GM18861 (cell line): Measurements from ENCODE around the gene CYB561D2.

Experiments
- ATAC-seq: cut with Tn5 transposase; IDR thresholded peaks from one replicate; pipeline ENCODE4 v1.9.1; 2021; ENCODE audit not compliant: unreplicated experiment

Gene CYB561D2

GRCh38 chr3:50340448-50341329 lies 10.0 kb upstream of the CYB561D2 start, which contains the start of gene RASSF1:
Gene RASSF1 (minus strand): TSS chr3:50340836. CDS start chr3:50340805, 31 bp downstream.
- no peak for ATAC-seq

DNA sequence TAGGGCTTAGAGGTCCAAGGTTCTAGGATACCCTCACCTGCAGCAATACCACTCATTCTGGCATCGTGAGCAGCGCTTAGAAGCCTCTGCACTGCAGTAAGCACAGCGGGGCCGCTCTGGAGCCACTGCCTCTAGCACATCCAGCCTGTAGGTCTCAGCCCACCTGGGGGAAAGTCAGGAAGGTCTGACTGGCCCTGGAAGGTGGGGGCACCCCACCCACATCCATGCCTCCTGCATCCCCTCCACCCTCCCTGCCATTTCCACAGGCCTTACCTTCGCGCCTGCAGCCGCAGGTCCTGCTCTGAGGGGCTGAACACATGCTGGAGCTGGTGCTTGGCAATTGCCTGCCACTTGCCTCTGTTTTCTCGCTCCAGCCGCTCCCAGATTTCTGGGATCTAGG lies 9.1 kb upstream of the CYB561D2 start:
- ATAC-seq: no peak

DNA sequence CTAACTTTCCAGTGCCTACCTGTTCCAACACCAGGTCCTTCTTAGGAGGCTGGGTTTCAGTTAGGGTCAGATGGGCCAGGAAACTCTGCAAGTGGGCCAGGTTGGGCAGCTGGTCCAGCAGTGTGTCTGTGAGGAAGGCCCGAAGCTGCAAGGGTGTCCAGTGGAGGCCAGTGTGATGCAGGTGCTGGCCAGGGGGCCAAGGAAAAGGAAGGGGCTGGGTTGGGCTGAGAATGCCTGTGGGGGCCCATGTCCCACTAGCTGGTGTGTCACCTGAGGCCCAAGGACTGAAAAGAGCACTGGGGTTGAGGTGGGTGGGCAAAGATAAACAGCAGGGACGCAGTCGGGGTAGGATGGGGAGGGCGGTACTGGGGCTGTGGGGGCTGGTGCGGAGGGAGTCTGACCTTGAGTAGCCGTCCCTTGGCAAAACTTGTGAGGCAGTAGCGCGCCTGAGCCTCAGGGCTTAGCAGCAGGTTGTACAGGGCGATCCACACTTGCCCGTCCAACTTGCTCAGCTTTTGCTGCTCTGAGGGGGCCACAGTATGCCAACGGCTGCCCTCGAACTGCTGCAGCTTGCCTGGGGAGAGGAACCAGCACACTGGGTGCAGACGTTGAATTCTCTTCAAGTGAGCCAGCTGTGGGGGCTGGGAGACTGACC lies 8.5 kb upstream of the CYB561D2 start:
- ATAC-seq: no peak

GRCh38 chr3:50342813-50343633 lies 7.6 kb upstream of the CYB561D2 start:
- ATAC-seq: no peak

- no peak for ATAC-seq
Observed at GRCh38 chr3:50345008-50345407, 5.7 kb upstream of the CYB561D2 start.

DNA sequence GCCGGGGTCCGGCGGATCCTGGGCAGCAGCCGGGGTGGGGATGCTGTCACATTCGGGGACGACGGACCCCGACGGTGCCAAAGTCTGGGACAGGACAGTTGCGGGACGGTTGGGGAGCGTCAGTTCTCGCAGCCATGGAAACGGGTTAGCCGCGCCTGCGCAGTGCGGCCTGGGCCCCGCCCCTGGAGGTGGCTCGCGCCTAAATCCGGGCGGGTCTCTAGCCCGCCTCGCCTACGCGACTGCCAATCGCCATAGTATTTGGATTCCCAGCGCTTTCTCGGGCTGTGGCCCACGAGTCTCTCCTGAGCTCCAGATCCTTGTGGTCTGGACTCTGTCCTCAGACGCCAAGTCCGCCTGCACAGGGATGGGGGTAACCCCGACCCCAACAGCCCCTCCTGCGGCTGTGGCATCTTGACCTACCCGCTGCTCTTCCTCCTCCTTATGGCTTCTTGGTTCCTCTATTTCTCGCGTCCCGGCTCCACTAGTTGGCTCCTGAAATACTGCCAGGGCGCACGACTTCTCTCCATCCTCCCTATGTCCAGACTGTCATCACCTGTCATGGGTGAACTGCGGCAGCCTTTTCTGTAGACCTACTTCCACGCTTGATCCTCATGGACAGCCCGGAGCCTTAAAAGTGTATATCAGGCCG lies 5.0 kb upstream of the CYB561D2 start, which contains the start of gene ZMYND10:
ZMYND10 (minus strand) TSS at position 147 of the 649 bp plus-strand sequence. CDS start 153 bp downstream, outside the sequence.
- no peak for ATAC-seq

GRCh38 chr3:50347187-50347813 lies 3.4 kb upstream of the CYB561D2 start:
- ATAC-seq: no peak

DNA sequence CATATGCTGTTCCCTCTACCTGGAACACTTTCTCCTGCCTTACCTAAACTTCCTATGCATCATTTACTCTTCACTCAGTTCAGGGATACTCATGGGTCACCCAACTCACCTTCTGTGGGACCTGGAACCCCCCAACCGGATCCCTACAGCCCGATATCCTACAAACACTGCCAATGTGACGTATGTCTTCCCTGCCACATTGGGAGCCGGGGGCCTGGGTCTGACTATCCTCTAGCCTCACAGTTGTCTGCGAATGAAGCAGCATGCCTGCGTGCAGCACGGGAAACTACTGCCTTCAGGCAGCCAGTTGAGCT lies 492 bp upstream of the CYB561D2 start:
- no peak for ATAC-seq

DNA sequence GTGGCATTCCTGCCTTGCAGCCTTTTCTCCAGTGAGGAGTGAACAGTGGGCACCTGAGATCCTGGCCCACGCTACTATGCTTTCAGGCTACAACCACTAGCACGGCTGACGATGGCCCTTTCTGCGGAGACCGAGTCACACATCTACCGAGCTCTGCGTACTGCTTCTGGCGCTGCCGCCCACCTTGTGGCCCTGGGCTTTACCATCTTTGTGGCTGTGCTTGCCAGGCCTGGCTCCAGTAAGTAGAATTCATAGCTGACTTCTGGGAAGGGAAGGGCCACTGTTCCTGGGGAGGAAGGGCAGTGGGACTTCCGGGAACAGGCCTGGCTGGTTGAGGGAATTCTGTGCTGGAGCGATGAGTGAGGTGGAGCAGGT lies 648 bp downstream of the CYB561D2 start:
- no peak for ATAC-seq

GRCh38 chr3:50352781-50353180 lies 2.1 kb downstream of the CYB561D2 start:
- ATAC-seq: no peak

DNA sequence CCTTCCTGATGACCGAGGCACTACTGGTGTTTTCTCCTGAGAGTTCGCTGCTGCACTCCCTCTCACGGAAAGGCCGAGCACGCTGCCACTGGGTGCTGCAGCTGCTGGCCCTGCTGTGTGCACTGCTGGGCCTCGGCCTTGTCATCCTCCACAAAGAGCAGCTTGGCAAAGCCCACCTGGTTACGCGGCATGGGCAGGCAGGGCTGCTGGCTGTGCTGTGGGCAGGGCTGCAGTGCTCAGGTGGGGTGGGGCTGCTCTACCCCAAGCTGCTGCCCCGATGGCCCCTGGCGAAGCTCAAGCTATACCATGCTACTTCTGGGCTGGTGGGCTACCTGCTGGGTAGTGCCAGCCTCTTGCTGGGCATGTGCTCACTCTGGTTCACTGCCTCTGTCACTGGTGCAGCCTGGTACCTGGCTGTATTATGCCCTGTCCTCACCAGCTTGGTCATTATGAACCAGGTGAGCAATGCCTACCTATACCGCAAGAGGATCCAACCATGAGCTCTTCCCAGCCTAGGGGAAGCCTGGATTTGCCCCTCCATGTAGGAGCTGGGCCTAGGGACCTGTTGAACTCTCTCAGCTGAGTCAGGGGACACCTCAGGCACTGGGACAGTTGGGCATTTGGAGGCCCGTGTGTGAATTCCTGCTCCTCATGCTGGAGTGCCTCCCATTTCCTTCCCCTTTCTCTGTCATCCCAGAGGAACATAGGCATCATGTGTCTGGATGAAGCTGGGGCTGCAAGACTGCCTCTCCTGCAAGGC lies 2.8 kb downstream of the CYB561D2 start:
- no peak for ATAC-seq

GRCh38 chr3:50354186-50354764 lies 3.6 kb downstream of the CYB561D2 start:
- ATAC-seq: no peak

GRCh38 chr3:50354850-50355249 lies 4.2 kb downstream of the CYB561D2 start:
- no peak for ATAC-seq

- no peak for ATAC-seq
Observed at GRCh38 chr3:50355829-50356552, 5.3 kb downstream of the CYB561D2 start.

DNA sequence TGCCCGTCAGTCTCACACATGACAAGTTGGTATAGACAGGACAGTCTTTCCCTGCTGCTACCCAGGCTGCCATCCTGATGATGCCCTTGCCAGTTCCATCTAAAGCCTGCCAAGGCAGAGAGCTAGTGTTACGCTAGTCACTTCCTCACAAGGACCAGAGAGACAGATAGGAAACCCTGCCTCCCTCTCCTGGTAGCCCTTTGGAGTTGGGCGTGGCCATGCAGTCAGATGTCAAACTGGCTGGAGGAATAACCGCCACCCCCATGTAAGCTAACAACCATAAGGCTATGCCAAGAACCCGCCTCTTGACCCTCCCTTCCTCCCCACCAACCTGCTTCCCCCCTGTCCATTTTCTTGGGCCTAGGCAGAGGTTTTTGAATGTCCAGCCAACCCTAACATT lies 5.9 kb downstream of the CYB561D2 start:
- ATAC-seq: no peak

GRCh38 chr3:50357481-50357880 lies 6.8 kb downstream of the CYB561D2 start:
- ATAC-seq: no peak

GRCh38 chr3:50358355-50358910 lies 7.8 kb downstream of the CYB561D2 start:
- ATAC-seq: no peak
